Liver (tissue), 9 donors: ENCODE results near the gene IGF2R. TPM values are rescaled to one million over a fixed set of nuclear protein-coding genes. Genes with fewer than 3 reads are reported as not detected.
A peak's percentile ranks its signal among the peaks of the same experiment; 100 is the strongest.

Experiments
- DNase-seq: peaks from one replicate; pipeline ENCODE4 v3.0.0-alpha.2; 2017; ENCODE audit warnings: low spot score
- H3K27ac ChIP-seq, 2 donors: one replicate each; pipeline ENCODE4 v1.7.0; 2013; ENCODE audit warnings: inconsistent platforms in 2 of 2, low read length in 2 of 2, control low read depth in 1 of 2, low read depth in 1 of 2, mild to moderate bottlenecking in 1 of 2
- H3K27me3 ChIP-seq, 4 donors: one replicate each; pipeline versions ENCODE4 v1.6.1 to v1.7.0; 2013; ENCODE audit warnings: low read length in 3 of 4, inconsistent platforms in 1 of 4, mild to moderate bottlenecking in 1 of 4, moderate library complexity in 1 of 4; ENCODE audit not compliant: control insufficient read depth in 4 of 4, insufficient read depth in 4 of 4
- H3K36me3 ChIP-seq, 4 donors: one replicate each; pipeline versions ENCODE4 v1.6.1 to v1.7.0; 2013; ENCODE audit warnings: low read length in 3 of 4, mild to moderate bottlenecking in 3 of 4, low read depth in 1 of 4, moderate library complexity in 1 of 4; ENCODE audit not compliant: control insufficient read depth in 4 of 4, insufficient read depth in 3 of 4
- H3K4me1 ChIP-seq, 4 donors: one replicate each; pipeline versions ENCODE4 v1.6.1 to v1.7.0; 2013; ENCODE audit warnings: low read length in 3 of 4, mild to moderate bottlenecking in 3 of 4, moderate library complexity in 1 of 4; ENCODE audit not compliant: control insufficient read depth in 4 of 4, insufficient read depth in 4 of 4
- H3K4me3 ChIP-seq, 3 donors: one replicate each; pipeline versions ENCODE4 v1.6.1 to v1.7.0; 2013; ENCODE audit warnings: low read length in 3 of 3, control low read depth in 1 of 3, low read depth in 1 of 3, mild to moderate bottlenecking in 1 of 3
- H3K9ac ChIP-seq, 2 donors: one replicate each; pipeline ENCODE4 v1.7.0; 2013; ENCODE audit warnings: low read length in 2 of 2, mild to moderate bottlenecking in 2 of 2, moderate library complexity in 2 of 2, control low read depth in 1 of 2, low read depth in 1 of 2
- H3K9me3 ChIP-seq, 4 donors: one replicate each; pipeline versions ENCODE4 v1.6.1 to v1.7.0; 2013; ENCODE audit warnings: low read length in 3 of 4; ENCODE audit not compliant: control insufficient read depth in 4 of 4
- EGR1 ChIP-seq, 2 donors: IDR thresholded peaks; 2 replicates each; pipeline ENCODE4 v1.6.1; 2016 to 2018; ENCODE audit warnings: antibody characterized with exemption in 2 of 2, low read depth in 2 of 2
- FOXA1 ChIP-seq: IDR thresholded peaks from 2 replicates; pipeline ENCODE4 v1.6.1; 2016; ENCODE audit warnings: antibody characterized with exemption
- FOXA2 ChIP-seq: IDR thresholded peaks from 2 replicates; pipeline ENCODE4 v1.6.1; 2016; ENCODE audit warnings: antibody characterized with exemption
- GABPA ChIP-seq, 2 donors: IDR thresholded peaks in 1 of 2; conservative IDR thresholded peaks in 1 of 2; 2 replicates each; pipeline ENCODE4 v1.6.1; 2016; ENCODE audit warnings: antibody characterized with exemption in 2 of 2, mild to moderate bottlenecking in 1 of 2, moderate library complexity in 1 of 2
- HNF4A ChIP-seq, 2 donors: conservative IDR thresholded peaks; 2 replicates each; pipeline ENCODE4 v1.6.1; 2016; ENCODE audit warnings: antibody characterized with exemption in 2 of 2, mild to moderate bottlenecking in 2 of 2
- HNF4G ChIP-seq: IDR thresholded peaks from 2 replicates; pipeline ENCODE4 v1.6.1; 2016; ENCODE audit warnings: antibody characterized with exemption
- JUND ChIP-seq, 2 donors: IDR thresholded peaks; 2 replicates each; pipeline ENCODE4 v1.6.1; 2016; ENCODE audit warnings: antibody characterized with exemption in 2 of 2
- NR2F2 ChIP-seq: IDR thresholded peaks from 2 replicates; pipeline ENCODE4 v1.6.1; 2016; ENCODE audit warnings: antibody characterized with exemption
- RAD21 ChIP-seq, 2 donors: IDR thresholded peaks; 2 replicates each; pipeline ENCODE4 v1.6.1; 2016; ENCODE audit warnings: antibody characterized with exemption in 2 of 2, mild to moderate bottlenecking in 2 of 2
- RXRA ChIP-seq, 2 donors: IDR thresholded peaks; 2 replicates each; pipeline ENCODE4 v1.6.1; 2017 to 2018; ENCODE audit warnings: antibody characterized with exemption in 2 of 2, mild to moderate bottlenecking in 1 of 2
- TAF1 ChIP-seq: conservative IDR thresholded peaks from 2 replicates; pipeline ENCODE4 v1.6.1; 2016; ENCODE audit warnings: antibody characterized with exemption, mild to moderate bottlenecking
- YY1 ChIP-seq: IDR thresholded peaks from 2 replicates; pipeline ENCODE4 v1.6.1; 2016; ENCODE audit warnings: antibody characterized with exemption, mild to moderate bottlenecking
- WGBS: extraction: QIAGEN DNeasy Blood & Tissue Kit; methylation state at CpG from one replicate; pipeline ENCODE4 v1.1.7; 2013; 5-methylcytosine and 5-hydroxymethylcytosine counted together
- polyA plus RNA-seq, 2 donors: library from polyadenylated mRNA; stranded (reverse) in 1 of 2; unstranded in 1 of 2; fragments of 200-250 nt in 1 of 2; fragments of >200 nt in 1 of 2; fragmentation: Nextera tagmentation in 1 of 2; extraction: Ambion mirVana in 1 of 2; gene quantifications; one replicate each; pipeline versions ENCODE4 v1.2.1 to v1.2.3, GENCODE V29; 2013 to 2015
- total RNA-seq, 2 donors: library from RNA; depleted of rRNA; stranded (reverse); fragments of >200 nt; gene quantifications; one replicate each; pipeline ENCODE4 v1.2.3, GENCODE V29; 2014
- TF ChIP-seq, protein P1 (sequence below): IDR thresholded peaks from 2 replicates; pipeline ENCODE4 v1.6.1; 2016; ENCODE audit warnings: antibody characterized with exemption, mild to moderate bottlenecking
- TF ChIP-seq, protein P2 (sequence below): IDR thresholded peaks from 2 replicates; pipeline ENCODE4 v1.6.1; 2016; ENCODE audit warnings: antibody characterized with exemption
- TF ChIP-seq, protein P3 (sequence below): IDR thresholded peaks from 2 replicates; pipeline ENCODE4 v1.6.1; 2016; ENCODE audit warnings: antibody characterized with exemption
- TF ChIP-seq, protein P4 (sequence below): fragments of 150-350 bp; IDR thresholded peaks from 2 replicates; pipeline ENCODE4 v1.5.1; 2017; ENCODE audit warnings: improper control_type of control experiment, low read depth, low read length; ENCODE audit not compliant: missing input control
- donor health status: healthy.
- donor health status: healthy.
- donor health status: healthy.
- donor health status: healthy.
- donor health status: healthy.

The IGF2R gene
- total and polyA plus RNA-seq, 4 donors = 16.6 to 84.9 (median 45.7) TPM

DNA sequence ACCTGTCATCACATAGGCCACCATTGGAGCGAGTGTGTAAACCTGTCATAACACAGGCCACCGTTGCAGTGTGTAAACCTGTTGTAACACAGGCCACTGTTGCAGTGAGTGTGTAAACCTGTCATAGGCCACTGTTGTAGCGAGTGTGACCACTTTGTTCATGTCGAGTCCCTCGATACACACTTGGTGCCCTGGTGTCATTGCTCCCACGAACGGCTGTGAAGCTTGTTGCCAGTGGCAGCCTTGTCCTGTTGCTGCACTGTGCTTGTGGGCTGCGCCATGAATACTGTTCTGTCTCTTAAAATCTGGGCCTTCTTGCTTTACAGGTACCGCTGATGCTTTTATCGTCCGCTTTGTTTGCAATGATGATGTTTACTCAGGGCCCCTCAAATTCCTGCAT, 91.3 kb downstream of the IGF2R start:
- TF ChIP-seq, protein P1, sequence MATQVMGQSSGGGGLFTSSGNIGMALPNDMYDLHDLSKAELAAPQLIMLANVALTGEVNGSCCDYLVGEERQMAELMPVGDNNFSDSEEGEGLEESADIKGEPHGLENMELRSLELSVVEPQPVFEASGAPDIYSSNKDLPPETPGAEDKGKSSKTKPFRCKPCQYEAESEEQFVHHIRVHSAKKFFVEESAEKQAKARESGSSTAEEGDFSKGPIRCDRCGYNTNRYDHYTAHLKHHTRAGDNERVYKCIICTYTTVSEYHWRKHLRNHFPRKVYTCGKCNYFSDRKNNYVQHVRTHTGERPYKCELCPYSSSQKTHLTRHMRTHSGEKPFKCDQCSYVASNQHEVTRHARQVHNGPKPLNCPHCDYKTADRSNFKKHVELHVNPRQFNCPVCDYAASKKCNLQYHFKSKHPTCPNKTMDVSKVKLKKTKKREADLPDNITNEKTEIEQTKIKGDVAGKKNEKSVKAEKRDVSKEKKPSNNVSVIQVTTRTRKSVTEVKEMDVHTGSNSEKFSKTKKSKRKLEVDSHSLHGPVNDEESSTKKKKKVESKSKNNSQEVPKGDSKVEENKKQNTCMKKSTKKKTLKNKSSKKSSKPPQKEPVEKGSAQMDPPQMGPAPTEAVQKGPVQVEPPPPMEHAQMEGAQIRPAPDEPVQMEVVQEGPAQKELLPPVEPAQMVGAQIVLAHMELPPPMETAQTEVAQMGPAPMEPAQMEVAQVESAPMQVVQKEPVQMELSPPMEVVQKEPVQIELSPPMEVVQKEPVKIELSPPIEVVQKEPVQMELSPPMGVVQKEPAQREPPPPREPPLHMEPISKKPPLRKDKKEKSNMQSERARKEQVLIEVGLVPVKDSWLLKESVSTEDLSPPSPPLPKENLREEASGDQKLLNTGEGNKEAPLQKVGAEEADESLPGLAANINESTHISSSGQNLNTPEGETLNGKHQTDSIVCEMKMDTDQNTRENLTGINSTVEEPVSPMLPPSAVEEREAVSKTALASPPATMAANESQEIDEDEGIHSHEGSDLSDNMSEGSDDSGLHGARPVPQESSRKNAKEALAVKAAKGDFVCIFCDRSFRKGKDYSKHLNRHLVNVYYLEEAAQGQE = no peak
- no peak for TF ChIP-seq FOXA1
- TF ChIP-seq EGR1 (IDR thresholded peaks at IDR 0.05; ENCODE audit: low read depth in 2 of 2) = no peak
- TF ChIP-seq, protein P2, sequence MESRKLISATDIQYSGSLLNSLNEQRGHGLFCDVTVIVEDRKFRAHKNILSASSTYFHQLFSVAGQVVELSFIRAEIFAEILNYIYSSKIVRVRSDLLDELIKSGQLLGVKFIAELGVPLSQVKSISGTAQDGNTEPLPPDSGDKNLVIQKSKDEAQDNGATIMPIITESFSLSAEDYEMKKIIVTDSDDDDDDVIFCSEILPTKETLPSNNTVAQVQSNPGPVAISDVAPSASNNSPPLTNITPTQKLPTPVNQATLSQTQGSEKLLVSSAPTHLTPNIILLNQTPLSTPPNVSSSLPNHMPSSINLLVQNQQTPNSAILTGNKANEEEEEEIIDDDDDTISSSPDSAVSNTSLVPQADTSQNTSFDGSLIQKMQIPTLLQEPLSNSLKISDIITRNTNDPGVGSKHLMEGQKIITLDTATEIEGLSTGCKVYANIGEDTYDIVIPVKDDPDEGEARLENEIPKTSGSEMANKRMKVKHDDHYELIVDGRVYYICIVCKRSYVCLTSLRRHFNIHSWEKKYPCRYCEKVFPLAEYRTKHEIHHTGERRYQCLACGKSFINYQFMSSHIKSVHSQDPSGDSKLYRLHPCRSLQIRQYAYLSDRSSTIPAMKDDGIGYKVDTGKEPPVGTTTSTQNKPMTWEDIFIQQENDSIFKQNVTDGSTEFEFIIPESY = no peak
- TF ChIP-seq YY1 = no peak
- TF ChIP-seq HNF4A (conservative IDR thresholded peaks at IDR 0.05) = no peak
- TF ChIP-seq FOXA2 = no peak
- TF ChIP-seq, protein P3, sequence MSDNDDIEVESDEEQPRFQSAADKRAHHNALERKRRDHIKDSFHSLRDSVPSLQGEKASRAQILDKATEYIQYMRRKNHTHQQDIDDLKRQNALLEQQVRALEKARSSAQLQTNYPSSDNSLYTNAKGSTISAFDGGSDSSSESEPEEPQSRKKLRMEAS = no peak
- TF ChIP-seq GABPA (IDR thresholded peaks at IDR 0.05 in 1 of 2, conservative IDR thresholded peaks at IDR 0.05 in 1 of 2) = no peak
- TF ChIP-seq NR2F2 = no peak
- no peak for TF ChIP-seq RAD21 (IDR thresholded peaks at IDR 0.05)
- TF ChIP-seq, protein P4, sequence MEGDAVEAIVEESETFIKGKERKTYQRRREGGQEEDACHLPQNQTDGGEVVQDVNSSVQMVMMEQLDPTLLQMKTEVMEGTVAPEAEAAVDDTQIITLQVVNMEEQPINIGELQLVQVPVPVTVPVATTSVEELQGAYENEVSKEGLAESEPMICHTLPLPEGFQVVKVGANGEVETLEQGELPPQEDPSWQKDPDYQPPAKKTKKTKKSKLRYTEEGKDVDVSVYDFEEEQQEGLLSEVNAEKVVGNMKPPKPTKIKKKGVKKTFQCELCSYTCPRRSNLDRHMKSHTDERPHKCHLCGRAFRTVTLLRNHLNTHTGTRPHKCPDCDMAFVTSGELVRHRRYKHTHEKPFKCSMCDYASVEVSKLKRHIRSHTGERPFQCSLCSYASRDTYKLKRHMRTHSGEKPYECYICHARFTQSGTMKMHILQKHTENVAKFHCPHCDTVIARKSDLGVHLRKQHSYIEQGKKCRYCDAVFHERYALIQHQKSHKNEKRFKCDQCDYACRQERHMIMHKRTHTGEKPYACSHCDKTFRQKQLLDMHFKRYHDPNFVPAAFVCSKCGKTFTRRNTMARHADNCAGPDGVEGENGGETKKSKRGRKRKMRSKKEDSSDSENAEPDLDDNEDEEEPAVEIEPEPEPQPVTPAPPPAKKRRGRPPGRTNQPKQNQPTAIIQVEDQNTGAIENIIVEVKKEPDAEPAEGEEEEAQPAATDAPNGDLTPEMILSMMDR = no peak
- Histone ChIP-seq H3K27me3 (no peaks in the 10 kb centered on the region), H3K27ac (no peak overlapping the region), H3K9me3 (no peaks in the 10 kb centered on the region), H3K4me3 (no peak overlapping the region), H3K36me3 (peaks cover 9 to 60% (median 53%) of the 10 kb centered on the region in 4 donors), H3K4me1 (peaks cover 5 to 21% (median 12%) of the 10 kb centered on the region in 4 donors), H3K9ac (no peak overlapping the region)
- 89% methylated on average over 11 of the region's 11 CpGs for WGBS
- DNase-seq = no peak

DNA sequence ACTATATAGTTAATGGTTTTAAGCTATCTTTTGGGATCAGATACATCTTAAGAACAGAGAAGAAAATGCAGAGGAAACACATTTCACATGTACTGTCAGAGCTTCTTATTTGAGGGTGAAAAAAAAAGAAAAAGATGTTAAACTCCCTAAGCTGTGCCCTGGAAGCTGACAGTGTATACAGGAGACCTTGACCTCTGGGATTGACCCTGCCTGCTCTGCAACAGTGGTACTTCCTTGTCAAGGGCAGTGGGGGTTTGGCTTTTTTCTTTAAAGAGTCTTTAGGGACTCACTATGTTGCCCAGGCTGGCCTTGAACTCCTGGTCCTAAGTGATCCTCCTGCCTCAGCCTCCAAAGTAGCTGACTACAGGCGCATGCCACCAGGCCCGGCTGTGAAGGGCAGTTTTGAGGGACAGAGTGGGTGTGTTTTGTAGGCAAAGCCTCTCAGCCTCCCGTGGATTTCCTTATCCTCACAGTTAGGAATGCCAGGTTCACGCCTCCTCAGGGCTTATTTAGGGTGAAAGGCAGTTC, 92.1 kb downstream of the IGF2R start:
- 91% methylated on average over 4 of the region's 4 CpGs for WGBS
- Histone ChIP-seq H3K36me3 (peaks cover 9 to 53% (median 51%) of the 10 kb centered on the region in 4 donors), H3K4me3 (no peak overlapping the region), H3K27me3 (no peaks in the 10 kb centered on the region), H3K27ac (no peak overlapping the region), H3K4me1 (peaks cover 5 to 21% (median 12%) of the 10 kb centered on the region in 4 donors), H3K9ac (no peak overlapping the region), H3K9me3 (no peaks in the 10 kb centered on the region)
- TF ChIP-seq JUND (IDR thresholded peaks at IDR 0.05) (no peak), RXRA (IDR thresholded peaks at IDR 0.05) (peak in 1 of 2 donors; percentile 5), HNF4G (no peak), HNF4A (conservative IDR thresholded peaks at IDR 0.05) (no peak), NR2F2 (peak; percentile 55), RAD21 (IDR thresholded peaks at IDR 0.05) (no peak), FOXA2 (no peak), EGR1 (IDR thresholded peaks at IDR 0.05; ENCODE audit: low read depth in 2 of 2) (no peak), TAF1 (no peak)
- TF ChIP-seq, protein P4 = no peak
- TF ChIP-seq, protein P2 = no peak
- DNase-seq = no peak
